Peyer's patch (tissue), 4 donors: ENCODE data around the gene ASB1.

Source experiments
- POLR2A ChIP-seq, 2 donors: fragments of 450-650 bp; IDR thresholded peaks; one replicate each; pipeline ENCODE4 v1.5.1; 2017; ENCODE audit warnings: antibody characterized with exemption in 2 of 2, mild to moderate bottlenecking in 2 of 2, moderate library complexity in 2 of 2
- TF ChIP-seq, protein P1 (sequence below), 6 experiments: fragments of 450-650 bp in 4 of 6; fragments of 200-600 bp in 2 of 6; sonication (generic) in 1 of 6; IDR thresholded peaks; one replicate each; pipeline ENCODE4 v1.5.1; 2017 to 2019; ENCODE audit warnings: antibody characterized with exemption in 6 of 6, mild to moderate bottlenecking in 3 of 6, moderate library complexity in 1 of 6

- no peak for TF ChIP-seq POLR2A (IDR thresholded peaks at IDR 0.05)
- TF ChIP-seq, protein P1, sequence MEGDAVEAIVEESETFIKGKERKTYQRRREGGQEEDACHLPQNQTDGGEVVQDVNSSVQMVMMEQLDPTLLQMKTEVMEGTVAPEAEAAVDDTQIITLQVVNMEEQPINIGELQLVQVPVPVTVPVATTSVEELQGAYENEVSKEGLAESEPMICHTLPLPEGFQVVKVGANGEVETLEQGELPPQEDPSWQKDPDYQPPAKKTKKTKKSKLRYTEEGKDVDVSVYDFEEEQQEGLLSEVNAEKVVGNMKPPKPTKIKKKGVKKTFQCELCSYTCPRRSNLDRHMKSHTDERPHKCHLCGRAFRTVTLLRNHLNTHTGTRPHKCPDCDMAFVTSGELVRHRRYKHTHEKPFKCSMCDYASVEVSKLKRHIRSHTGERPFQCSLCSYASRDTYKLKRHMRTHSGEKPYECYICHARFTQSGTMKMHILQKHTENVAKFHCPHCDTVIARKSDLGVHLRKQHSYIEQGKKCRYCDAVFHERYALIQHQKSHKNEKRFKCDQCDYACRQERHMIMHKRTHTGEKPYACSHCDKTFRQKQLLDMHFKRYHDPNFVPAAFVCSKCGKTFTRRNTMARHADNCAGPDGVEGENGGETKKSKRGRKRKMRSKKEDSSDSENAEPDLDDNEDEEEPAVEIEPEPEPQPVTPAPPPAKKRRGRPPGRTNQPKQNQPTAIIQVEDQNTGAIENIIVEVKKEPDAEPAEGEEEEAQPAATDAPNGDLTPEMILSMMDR (IDR thresholded peaks at IDR 0.05) = no peak
These were observed 36.6 kb upstream of the ASB1 start for GRCh38 chr2:238389988-238390589.
